ENCODE measurements around the gene C16orf87.

GRCh38 chr16:46808997-46809396, 22.0 kb downstream of the C16orf87 start:
- no peak for TF ChIP-seq CTCF (IDR thresholded peaks at IDR 0.05)
- no peak for TF ChIP-seq POLR2A (IDR thresholded peaks at IDR 0.05)
- no peak for TF ChIP-seq POLR2AphosphoS5 (IDR thresholded peaks at IDR 0.05)
